ENCODE measurements around the gene BCL2.

DNA sequence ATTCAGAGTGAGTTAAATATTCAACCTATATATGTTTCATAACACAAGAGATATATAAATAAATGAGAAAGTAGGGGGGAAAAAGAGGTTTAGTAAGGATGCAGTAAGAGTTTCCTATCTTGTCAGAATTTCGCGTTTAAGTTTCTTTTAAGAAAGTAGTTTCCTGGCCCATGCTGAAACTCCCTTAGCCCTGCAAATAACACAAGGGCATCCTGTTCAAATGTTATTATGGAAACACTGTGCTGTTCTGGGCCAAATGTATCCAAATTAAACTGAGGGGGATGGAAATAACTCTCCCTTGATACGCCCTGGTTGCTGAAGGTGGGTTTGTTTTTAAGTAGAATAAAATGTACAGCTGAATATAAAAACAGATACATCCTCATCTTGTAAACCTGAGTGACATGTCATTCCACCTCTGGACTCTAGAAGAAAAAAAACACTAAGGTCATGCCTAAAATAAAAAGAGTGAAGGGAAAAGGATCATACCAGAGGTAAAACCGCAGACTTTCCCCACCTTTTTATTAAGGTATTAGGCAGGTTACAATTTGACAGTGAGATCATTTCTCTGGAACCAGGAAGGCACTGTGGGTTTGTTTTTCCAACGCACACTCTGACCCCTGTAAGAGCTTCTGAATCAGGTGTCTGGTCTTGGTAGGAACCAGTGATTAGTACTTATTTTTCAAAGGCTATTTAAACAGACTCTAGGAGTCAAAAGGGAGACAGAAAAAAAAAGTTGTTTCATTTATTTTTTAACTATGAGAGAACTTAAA lies 16.7 kb downstream of the BCL2 start:
- no peak for TF ChIP-seq CTCF (IDR thresholded peaks at IDR 0.05)
- TF ChIP-seq POLR2A (IDR thresholded peaks at IDR 0.05) = no peak

Data from Peyer's patch (tissue), 4 donors.